Cerebellar nuclear complex (tissue), 1 donor: ENCODE measurements around the gene CCL28.
"Not testable (repeated sequence)": the region's sequence is repeated elsewhere in the genome, so short reads cannot be mapped to it uniquely, and the experiment has no call there.

ENCODE experiments used
- DNase-seq, 2 experiments: peaks; one replicate each; lab custom pipeline; 2025; lab: John Stamatoyannopoulos, UW

Gene CCL28

GRCh38 chr5:43412156-43412555, at the start of gene CCL28:
CCL28 (minus strand) TSS chr5:43412391; CDS start chr5:43412316, 75 bp downstream.
- no peak for DNase-seq

GRCh38 chr5:43461066-43461465, 48.9 kb upstream of the CCL28 start:
- DNase-seq: no peak

- no peak for DNase-seq
Measured at GRCh38 chr5:43456556-43456955, 44.4 kb upstream of the CCL28 start.

GRCh38 chr5:43441575-43441974, 29.4 kb upstream of the CCL28 start:
- DNase-seq: not testable (repeated sequence)

- DNase-seq: no peak
Measured at GRCh38 chr5:43437062-43437660, 25.0 kb upstream of the CCL28 start.

GRCh38 chr5:43433382-43433781, 21.2 kb upstream of the CCL28 start:
- no peak for DNase-seq

GRCh38 chr5:43432486-43433375, 20.5 kb upstream of the CCL28 start:
- no peak for DNase-seq

GRCh38 chr5:43429706-43430105, 17.5 kb upstream of the CCL28 start:
- DNase-seq: no peak

GRCh38 chr5:43429016-43429415, 16.8 kb upstream of the CCL28 start:
- no peak for DNase-seq

- no peak for DNase-seq
Measured at GRCh38 chr5:43427306-43427705, 15.1 kb upstream of the CCL28 start.

GRCh38 chr5:43425983-43426382, 13.8 kb upstream of the CCL28 start:
- no peak for DNase-seq

- not testable (repeated sequence) for DNase-seq
Measured at GRCh38 chr5:43423086-43423485, 10.9 kb upstream of the CCL28 start.

GRCh38 chr5:43422143-43422542, 10.0 kb upstream of the CCL28 start:
- no peak for DNase-seq

- no peak for DNase-seq
Measured at GRCh38 chr5:43421450-43422133, 9.4 kb upstream of the CCL28 start.

- no peak for DNase-seq
Measured at GRCh38 chr5:43420241-43420640, 8.1 kb upstream of the CCL28 start.

GRCh38 chr5:43418561-43418960, 6.4 kb upstream of the CCL28 start:
- DNase-seq: no peak

- no peak for DNase-seq
Measured at GRCh38 chr5:43416803-43417394, 4.7 kb upstream of the CCL28 start.

GRCh38 chr5:43415935-43416802, 4.0 kb upstream of the CCL28 start:
- no peak for DNase-seq

GRCh38 chr5:43413966-43414365, 1.8 kb upstream of the CCL28 start:
- DNase-seq: no peak

GRCh38 chr5:43412644-43413043, 453 bp upstream of the CCL28 start:
- no peak for DNase-seq

GRCh38 chr5:43411495-43411894, 696 bp downstream of the CCL28 start:
- no peak for DNase-seq
